Heart left ventricle (tissue), 13 donors: Measurements from ENCODE around the gene UQCC5.

Experiments used
- CTCF ChIP-seq, 12 donors: fragments of 200-600 bp; sonication (generic) in 4 of 12; IDR thresholded peaks; one replicate each; pipeline versions ENCODE4 v1.5.0 to v1.8.0; 2018 to 2022; ENCODE audit warnings: antibody characterized with exemption in 12 of 12, mild to moderate bottlenecking in 5 of 12
- POLR2A ChIP-seq, 2 donors: fragments of 450-650 bp; IDR thresholded peaks; one replicate each; pipeline ENCODE4 v1.6.1; 2017; ENCODE audit warnings: antibody characterized with exemption in 2 of 2, mild to moderate bottlenecking in 2 of 2, moderate library complexity in 2 of 2
- donor health status: ischemic (EF 13 %, LVEDD 7.1; RV severe dilation, severe dysfunction).
- donor health status: DM: no; HTN: yes; CAD: no.
- donor health status: DM: no; HTN: no; CAD: no.
- donor health status: ischemic (EF 25% LVEDD 6.9; RV normal size, moderate dysfunction).
- donor health status: ischemic (EF 25% LVEDD 5.7; RV mildly dilated, moderate dysfunction).
- donor health status: ischemic (EF 35%, LVEDD 5.7; RV mildly dilated, moderate dysfunction).
- donor health status: nonischemic (EF 11% LVEDD 7.7; RV severe dilation, severe dysfunction).
- donor health status: DM: yes; HTN: yes; CAD: no.
- donor health status: PGD.
- donor health status: ischemic (EF 29% LVEDD 5.4; RV normal size, mild dysfunction).
- donor health status: nonischemic (EF 23%, LVEDD 6.1; RV moderate dilation, normal function).

GRCh38 chr3:52502001-52502400 lies 34.4 kb upstream of the UQCC5 start:
- no peak for TF ChIP-seq CTCF (IDR thresholded peaks at IDR 0.05)
- TF ChIP-seq POLR2A (IDR thresholded peaks at IDR 0.05): no peak
